HG03439 (cell line): Measurements from ENCODE around the gene SAMD11.

Source experiments
- ATAC-seq: cut with Tn5 transposase; IDR thresholded peaks from one replicate; pipeline ENCODE4 v1.9.1; 2021; ENCODE audit warnings: mild to moderate bottlenecking, moderate library complexity; ENCODE audit not compliant: unreplicated experiment

The SAMD11 gene

DNA sequence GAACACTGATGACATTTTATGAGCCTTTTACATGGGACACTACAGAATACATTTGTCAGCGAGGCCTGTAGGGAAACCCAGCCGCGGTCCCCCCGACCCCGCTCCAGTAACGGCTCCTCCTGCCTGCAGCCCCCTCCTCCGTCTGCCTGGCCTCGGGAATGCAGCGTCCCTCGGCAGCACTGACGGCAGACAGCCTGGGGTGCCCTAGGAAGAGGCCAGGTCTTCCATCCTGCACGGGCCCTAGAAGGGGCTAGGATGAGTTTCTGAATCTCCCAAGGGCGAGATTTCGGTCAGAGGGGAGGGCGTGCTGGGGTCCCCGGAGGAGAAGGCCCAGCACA, 8.4 kb downstream of the SAMD11 start:
- no peak for ATAC-seq

- no peak for ATAC-seq
These were observed 9.3 kb downstream of the SAMD11 start for GRCh38 chr1:932776-933602.

GRCh38 chr1:933603-933940, 9.8 kb downstream of the SAMD11 start:
- no peak for ATAC-seq

DNA sequence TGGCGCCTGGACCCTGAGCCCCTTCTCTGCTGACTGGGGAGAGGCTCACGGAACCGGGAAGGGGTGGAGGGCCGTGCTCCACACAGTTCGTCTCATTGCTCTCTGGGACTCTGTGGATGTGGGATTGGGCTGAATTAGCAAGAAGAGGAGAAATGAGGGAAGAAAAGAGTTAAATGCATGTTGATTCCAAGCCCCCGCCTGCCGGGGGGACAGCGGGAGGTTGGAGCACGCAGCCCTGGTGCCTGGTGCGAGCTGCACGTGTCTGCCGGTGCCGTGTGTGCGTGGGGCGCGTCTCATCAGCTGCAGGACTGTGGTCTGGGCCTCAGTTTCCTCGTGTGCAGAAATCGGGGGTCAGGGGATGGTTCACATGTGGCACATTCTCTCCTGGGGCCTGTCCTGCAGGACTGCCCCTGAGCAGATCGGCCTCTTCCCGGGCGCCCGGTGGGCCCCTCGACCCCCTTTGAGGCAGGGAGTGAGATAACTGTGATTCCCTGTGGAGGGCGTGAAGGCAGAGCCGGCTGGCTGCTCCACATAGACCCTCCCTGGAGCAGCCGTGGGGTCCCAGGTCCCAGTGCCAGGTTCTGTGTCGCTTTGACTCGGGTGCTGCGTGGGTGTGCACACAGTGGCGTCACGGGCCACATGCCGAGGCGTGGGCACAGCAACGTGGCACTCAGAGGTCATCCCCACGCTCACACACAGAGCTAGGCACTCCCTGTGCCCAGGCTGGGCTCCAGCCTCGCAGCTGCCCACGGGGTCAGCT, 11.4 kb downstream of the SAMD11 start:
- no peak for ATAC-seq

DNA sequence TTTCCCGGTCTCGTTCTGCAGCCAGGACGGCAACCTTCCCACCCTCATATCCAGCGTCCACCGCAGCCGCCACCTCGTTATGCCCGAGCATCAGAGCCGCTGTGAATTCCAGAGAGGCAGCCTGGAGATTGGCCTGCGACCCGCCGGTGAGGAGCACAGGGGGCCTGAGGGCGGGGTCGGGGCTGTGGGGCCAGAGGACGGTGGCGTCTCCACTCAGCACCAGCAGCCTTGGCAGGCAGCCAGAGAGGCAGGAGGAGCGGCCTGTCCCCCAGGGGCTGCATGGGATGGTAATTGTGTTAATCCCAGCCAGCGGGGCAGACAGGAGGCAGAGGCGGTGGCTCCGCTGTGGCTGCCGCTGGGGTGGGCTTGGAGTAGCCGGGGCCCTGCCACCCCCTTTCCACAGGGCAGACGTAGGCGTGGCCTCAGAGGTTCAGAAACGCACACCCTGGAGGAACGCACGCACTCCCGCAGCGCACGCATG, 12.1 kb downstream of the SAMD11 start:
- no peak for ATAC-seq

- no peak for ATAC-seq
These were observed 12.9 kb downstream of the SAMD11 start for GRCh38 chr1:936348-937264.

GRCh38 chr1:937521-937920, 13.8 kb downstream of the SAMD11 start:
- no peak for ATAC-seq

DNA sequence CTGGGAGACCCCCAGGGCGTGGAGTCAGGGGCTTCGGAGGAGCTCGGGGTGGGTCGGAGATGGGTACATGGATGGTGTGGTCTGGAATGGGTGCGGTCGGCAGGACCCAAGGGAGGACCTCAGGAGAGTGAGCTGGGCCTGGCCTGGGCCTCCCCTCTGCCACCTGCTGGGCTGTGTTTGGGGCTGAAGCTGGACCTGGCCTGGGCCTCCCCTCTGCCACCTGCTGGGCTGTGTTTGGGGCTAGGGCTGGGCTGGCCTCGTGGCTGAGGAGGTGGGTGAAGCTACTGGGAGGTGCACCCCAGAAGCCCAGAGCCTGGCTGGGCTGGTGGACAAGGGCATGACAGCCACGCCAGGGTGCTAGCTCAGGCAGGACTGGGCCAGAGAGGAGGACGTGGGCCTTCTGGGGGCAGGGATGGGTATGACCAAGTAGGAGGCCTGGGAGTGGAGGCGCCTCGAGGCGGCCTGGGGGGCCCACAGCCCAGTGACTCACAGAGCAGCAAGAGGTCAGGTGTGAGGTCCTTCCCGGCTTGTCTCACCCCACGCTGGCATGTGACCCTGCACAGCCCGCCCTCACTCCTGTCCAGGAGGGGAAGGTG, 14.5 kb downstream of the SAMD11 start:
- ATAC-seq, result no peak

GRCh38 chr1:938711-939489, 15.2 kb downstream of the SAMD11 start:
- no peak for ATAC-seq

- no peak for ATAC-seq
These were observed 15.9 kb downstream of the SAMD11 start for GRCh38 chr1:939511-940106.

DNA sequence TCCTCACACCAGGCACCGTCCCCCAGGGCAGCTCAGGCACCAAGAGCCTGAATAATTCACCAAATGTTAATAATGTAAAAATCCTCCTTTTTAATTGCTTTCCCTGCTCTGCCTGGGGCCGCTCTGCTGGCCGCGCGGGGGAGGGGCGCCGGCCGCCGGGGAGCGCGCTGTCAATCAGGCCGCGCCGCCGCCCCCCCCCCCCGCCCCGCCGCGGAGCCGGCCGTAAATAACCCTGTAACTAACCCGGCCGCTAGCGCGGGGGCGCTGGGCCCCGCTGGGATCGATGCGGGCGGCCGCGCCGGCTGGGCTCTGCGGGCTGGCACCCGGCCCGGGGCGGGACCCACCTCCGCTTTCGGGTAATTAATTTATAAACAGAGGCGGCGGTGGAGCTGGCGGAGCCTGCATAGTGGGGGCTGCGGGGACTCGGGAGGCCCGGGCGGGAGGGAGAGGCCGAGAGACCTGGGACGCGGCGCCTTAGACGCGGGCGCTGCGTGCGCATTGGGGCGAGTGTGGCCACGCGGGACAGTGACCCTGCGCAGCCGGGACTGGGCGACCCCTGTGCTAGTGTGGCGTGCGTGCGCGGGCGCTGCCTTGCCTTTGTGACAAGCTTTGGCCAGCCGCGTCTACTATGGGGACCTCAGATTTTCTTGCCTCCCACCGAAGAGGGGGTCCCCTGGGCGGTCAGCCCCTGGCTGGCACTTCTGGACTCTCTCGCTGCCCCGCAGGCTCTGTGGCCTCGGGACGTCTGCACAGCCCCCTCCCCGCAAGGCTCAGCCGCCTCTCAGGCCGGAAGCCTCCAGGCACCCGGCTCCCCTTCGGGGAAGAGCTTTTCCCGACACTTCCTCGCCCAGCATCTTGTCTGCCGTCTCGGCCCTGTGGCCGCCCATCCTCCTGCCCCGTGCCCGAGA, 16.6 kb downstream of the SAMD11 start:
- ATAC-seq, result no peak

DNA sequence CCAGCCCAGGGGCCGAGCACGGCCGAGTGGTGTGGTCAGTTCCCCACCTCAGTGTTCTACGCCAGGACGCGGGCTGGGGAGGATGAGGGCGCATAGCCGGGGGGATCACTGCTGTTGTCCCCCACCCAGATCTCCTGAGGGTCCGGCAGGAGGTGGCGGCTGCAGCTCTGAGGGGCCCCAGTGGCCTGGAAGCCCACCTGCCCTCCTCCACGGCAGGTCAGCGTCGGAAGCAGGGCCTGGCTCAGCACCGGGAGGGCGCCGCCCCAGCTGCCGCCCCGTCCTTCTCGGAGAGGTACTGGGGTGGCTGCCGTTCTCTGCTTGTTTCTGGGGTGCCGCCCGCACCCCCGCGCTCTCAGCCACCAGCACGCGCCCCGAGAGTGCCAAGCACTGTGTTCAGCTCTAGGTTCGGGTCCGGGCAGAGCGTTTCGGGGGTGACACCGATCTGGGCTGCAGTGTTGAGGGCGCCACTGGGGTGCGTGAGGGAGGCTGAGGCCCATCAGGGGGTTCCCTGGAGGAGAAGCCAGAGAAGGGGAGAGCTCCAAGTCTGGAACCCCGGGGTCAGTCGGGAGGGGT, 17.4 kb downstream of the SAMD11 start:
- ATAC-seq, result no peak

DNA sequence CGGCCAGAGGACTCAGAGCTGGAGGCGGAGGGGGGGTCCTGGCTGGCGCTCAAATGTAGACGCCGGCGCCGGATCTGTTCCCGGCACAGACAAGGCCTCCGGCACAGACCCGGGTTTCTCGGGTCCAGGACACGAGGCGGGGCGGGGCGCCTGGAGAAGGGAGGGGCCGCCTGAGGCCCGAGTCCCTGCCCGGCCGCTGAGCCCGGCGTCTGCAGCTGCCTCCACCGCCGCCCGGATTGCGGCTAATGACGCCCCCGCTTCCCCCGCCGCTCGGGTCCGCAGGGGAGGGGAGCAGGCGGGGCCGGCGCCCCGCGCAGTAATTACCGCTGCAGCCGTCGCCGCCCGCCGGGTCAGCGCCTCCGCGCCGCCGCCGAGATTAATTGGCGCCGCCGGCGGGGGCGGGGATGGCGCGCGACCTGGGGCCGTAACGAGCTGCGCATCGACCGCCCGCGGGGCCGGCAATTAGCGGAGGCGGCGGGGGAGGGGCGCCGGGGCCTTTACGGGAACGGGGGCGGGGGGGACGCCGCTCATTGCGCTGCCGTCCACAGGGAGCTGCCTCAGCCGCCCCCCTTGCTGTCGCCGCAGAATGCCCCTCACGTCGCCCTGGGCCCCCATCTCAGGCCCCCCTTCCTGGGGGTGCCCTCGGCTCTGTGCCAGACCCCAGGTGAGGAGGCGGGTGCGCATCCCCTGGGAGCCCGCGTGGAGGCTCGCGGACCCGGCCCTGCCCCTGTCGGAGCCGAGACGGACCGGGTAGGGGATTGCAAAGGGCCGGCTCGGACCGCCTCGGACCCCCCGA, 18.1 kb downstream of the SAMD11 start:
- ATAC-seq, result no peak

DNA sequence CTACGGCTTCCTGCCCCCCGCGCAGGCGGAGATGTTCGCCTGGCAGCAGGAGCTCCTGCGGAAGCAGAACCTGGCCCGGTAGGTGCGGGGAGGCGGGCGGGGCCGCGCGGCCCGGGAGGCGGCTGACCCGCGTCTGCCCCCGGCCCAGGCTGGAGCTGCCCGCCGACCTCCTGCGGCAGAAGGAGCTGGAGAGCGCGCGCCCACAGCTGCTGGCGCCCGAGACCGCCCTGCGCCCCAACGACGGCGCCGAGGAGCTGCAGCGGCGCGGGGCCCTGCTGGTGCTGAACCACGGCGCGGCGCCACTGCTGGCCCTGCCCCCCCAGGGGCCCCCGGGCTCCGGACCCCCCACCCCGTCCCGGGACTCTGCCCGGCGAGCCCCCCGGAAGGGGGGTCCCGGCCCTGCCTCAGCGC, 18.7 kb downstream of the SAMD11 start:
- ATAC-seq, result no peak

DNA sequence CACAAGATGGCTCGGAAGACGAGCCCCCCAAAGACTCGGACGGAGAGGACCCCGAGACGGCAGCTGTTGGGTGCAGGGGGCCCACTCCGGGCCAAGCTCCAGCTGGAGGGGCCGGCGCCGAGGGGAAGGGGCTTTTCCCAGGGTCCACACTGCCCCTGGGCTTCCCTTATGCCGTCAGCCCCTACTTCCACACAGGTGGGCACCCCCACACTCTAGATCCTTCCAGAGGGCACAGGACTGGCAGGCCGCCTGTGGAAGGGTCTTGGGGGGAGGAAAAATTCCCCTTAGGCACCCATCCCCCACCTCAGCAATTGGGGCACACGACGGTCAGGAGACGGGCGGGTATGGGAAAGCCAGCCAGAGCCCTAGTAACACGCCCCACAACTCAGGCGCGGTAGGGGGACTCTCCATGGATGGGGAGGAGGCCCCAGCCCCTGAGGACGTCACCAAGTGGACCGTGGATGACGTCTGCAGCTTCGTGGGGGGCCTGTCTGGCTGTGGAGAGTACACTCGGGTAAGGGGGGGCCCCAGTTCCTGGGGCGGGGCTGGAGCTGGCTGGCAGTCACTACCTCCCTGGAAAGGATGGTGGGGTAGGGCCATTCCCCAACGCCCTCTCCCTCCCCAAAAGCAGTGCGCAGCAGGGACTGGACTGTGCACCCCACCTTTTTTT, 19.3 kb downstream of the SAMD11 start:
- ATAC-seq, result no peak

DNA sequence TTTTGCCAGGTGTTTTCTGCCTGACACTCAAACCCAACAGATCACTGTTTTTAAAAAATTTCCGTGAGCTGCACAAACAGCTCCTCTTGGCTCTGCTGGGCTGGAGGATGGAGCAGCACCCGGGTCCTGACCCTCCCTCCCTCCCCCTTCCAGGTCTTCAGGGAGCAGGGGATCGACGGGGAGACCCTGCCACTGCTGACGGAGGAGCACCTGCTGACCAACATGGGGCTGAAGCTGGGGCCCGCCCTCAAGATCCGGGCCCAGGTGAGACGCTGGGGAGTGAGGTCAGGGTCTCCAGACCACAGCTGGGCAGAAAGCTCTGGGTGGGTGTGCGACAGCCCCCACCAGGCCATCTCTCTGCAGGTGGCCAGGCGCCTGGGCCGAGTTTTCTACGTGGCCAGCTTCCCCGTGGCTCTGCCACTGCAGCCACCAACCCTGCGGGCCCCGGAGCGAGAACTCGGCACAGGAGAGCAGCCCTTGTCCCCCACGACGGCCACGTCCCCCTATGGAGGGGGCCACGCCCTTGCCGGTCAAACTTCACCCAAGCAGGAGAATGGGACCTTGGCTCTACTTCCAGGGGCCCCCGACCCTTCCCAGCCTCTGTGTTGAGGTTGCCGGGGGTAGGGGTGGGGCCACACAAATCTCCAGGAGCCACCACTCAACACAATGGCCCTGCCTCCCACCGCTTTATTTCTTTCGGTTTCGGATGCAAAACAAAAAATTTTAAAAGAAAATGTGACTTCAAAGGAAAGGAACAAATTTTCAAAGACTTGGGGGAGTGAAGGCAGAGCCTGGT, 20.0 kb downstream of the SAMD11 start:
- no peak for ATAC-seq
